ENCODE measurements around the gene CDK6.

DNA sequence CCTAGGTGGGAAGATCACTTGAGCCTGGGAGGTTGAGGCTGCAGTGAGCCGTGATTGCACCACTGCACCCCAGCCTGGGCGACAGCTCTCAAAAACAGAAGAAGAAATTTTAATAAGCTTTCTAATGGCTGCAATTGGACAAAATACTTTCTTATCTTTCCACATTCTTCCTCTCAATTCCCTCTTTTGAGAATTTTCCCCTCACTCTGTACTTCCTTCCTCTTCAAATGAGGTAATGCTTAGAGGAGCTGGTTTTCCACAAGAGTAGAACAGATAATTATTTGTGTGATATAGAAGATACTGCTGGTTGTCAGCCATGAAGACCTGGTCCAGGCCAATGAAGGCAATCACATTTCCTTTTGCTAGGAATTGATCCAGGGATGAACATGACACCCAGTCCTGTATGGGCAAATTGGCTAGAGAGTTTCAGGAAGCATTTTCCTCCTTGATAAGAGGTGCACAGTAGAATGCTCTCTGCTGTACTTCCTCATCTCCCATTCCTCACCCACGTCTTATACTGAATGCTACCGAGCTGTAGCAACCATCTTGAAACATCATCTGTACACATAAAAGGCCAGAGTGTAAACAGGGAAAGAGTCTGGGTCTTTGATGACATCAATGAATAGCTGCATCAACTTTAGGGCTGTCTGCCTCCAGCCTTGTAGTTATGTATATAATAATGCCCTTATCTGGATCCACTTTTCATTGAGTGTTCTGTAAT lies 103.9 kb downstream of the CDK6 start:
- TF ChIP-seq, protein P1, sequence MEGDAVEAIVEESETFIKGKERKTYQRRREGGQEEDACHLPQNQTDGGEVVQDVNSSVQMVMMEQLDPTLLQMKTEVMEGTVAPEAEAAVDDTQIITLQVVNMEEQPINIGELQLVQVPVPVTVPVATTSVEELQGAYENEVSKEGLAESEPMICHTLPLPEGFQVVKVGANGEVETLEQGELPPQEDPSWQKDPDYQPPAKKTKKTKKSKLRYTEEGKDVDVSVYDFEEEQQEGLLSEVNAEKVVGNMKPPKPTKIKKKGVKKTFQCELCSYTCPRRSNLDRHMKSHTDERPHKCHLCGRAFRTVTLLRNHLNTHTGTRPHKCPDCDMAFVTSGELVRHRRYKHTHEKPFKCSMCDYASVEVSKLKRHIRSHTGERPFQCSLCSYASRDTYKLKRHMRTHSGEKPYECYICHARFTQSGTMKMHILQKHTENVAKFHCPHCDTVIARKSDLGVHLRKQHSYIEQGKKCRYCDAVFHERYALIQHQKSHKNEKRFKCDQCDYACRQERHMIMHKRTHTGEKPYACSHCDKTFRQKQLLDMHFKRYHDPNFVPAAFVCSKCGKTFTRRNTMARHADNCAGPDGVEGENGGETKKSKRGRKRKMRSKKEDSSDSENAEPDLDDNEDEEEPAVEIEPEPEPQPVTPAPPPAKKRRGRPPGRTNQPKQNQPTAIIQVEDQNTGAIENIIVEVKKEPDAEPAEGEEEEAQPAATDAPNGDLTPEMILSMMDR (IDR thresholded peaks at IDR 0.05 in 4 of 5, conservative IDR thresholded peaks at IDR 0.05 in 1 of 5): no peak
- TF ChIP-seq POLR2A (IDR thresholded peaks at IDR 0.05): no peak
